ENCODE measurements around the gene SRMS.

The SRMS gene

DNA sequence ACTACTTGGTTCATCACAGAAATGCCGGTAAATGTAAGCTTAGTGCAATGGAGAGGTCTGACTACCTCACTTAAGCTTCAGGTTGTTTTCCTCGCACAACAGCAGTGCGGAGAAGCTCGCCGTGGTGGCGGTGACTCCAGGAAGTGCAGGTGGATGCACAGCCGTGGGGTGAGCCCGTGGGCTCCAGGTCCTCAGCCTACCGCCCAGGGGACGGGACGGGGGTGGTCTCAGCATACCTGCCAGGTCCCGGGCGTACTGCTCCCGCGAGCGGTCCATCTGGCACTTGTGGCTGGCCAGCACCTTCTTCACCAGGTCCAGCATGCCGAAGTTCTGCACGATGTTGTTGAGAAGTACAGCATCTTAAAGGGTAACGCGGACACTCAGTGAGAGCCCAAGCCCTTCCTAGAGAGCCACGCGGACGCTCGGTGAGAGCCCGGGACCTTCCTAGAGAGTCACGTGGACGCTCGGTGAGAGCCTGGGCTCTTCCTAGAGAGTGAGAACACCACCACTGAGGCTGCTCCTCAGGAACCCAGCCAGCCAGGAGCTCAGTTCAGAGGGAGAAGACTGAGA, 44.3 kb upstream of the SRMS start:
- TF ChIP-seq CTCF (IDR thresholded peaks at IDR 0.05; ENCODE audit: borderline replicate concordance, control extremely low read depth, extremely low read depth, insufficient read depth, missing control alignments): no peak

DNA sequence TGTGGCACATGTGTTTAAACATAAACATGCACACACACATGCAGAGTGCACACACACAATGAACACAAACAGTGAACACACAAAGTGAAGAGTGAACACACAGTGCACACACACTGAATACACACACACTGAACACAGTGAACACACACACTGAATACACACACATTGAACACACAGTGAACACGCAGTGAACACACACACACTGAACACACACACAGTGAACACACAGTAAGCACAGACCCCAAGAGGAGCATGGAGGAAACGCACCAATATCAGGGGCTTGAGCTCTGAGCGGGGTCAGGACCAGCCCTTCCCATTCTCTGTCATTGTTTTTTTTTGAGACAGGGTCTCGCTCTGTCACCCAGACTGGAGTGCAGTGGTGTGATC, 43.6 kb upstream of the SRMS start:
- no peak for DNase-seq (ENCODE audit: low spot score)
- no peak for TF ChIP-seq CTCF (IDR thresholded peaks at IDR 0.05; ENCODE audit: borderline replicate concordance, control extremely low read depth, extremely low read depth, insufficient read depth, missing control alignments)
- in situ Hi-C loops (cut with MboI; ENCODE audit: low sequenced_read_pairs, unreplicated experiment): no loop called here

More for the DNA sequence above, 44.3 kb upstream of the SRMS start:
- in situ Hi-C loops (cut with MboI; ENCODE audit: low sequenced_read_pairs, unreplicated experiment): no loop called here
- no peak for DNase-seq (ENCODE audit: low spot score)

- TF ChIP-seq CTCF (IDR thresholded peaks at IDR 0.05; ENCODE audit: borderline replicate concordance, control extremely low read depth, extremely low read depth, insufficient read depth, missing control alignments): no peak
- in situ Hi-C loops (cut with MboI; ENCODE audit: low sequenced_read_pairs, unreplicated experiment): no loop called here
- DNase-seq (ENCODE audit: low spot score): no peak
Measured at GRCh38 chr20:63590218-63591146, 42.9 kb upstream of the SRMS start.

- DNase-seq (ENCODE audit: low spot score): no peak
- TF ChIP-seq CTCF (IDR thresholded peaks at IDR 0.05; ENCODE audit: borderline replicate concordance, control extremely low read depth, extremely low read depth, insufficient read depth, missing control alignments): no peak
- in situ Hi-C loops (cut with MboI; ENCODE audit: low sequenced_read_pairs, unreplicated experiment): no loop called here
Measured at GRCh38 chr20:63589261-63590217, 42.0 kb upstream of the SRMS start.

GRCh38 chr20:63588641-63589041, 41.1 kb upstream of the SRMS start:
- in situ Hi-C loops (cut with MboI; ENCODE audit: low sequenced_read_pairs, unreplicated experiment): no loop called here
- DNase-seq (ENCODE audit: low spot score): no peak
- no peak for TF ChIP-seq CTCF (IDR thresholded peaks at IDR 0.05; ENCODE audit: borderline replicate concordance, control extremely low read depth, extremely low read depth, insufficient read depth, missing control alignments)
